ENCODE results near the gene AAMP. TPM values are rescaled to one million over a fixed set of nuclear protein-coding genes. Genes with fewer than 3 reads are reported as not detected.
A peak's percentile ranks its signal among the peaks of the same experiment; 100 is the strongest.

AAMP gene
- total RNA-seq, 2 donors from 2014 or later, result 95.9 to 97.5 TPM

- no peaks in the 10 kb centered on the region for H3K27me3 ChIP-seq (replicated peaks; ENCODE audit: insufficient read depth)
- peak overlapping the region; percentile 96 to 99 for H3K27ac ChIP-seq
- H3K36me3 ChIP-seq, result no peaks in the 10 kb centered on the region
- ATAC-seq (ENCODE audit: insufficient number of reproducible peaks, low FRiP score, low read depth) (no peak), DNase-seq (ENCODE audit: low spot score) (no peak)
- H3K4me1 ChIP-seq (ENCODE audit: control insufficient read depth in 1 of 2, low read depth in 2 of 2), result peaks cover 40 to 61% of the 10 kb centered on the region in 2 donors
- H3K9me3 ChIP-seq, result no peaks in the 10 kb centered on the region
- no peak overlapping the region for H3K4me3 ChIP-seq
- no peak for TF ChIP-seq CTCF (IDR thresholded peaks at IDR 0.05)
Measured at GRCh38 chr2:218296847-218297246, 26.9 kb upstream of the AAMP start.

- no peak for ATAC-seq (ENCODE audit: insufficient number of reproducible peaks, low FRiP score, low read depth)
Measured at GRCh38 chr2:218296200-218296599, 26.3 kb upstream of the AAMP start.

GRCh38 chr2:218295029-218295428 is 25.1 kb upstream of the AAMP start:
- Histone ChIP-seq H3K4me1 (ENCODE audit: control insufficient read depth in 1 of 2, low read depth in 2 of 2) (peaks cover 44 to 75% of the 10 kb centered on the region in 2 donors), H3K9me3 (no peaks in the 10 kb centered on the region), H3K27me3 (replicated peaks; ENCODE audit: insufficient read depth) (no peaks in the 10 kb centered on the region), H3K36me3 (no peaks in the 10 kb centered on the region), H3K27ac (peak overlapping the region; percentile 96 to 99), H3K4me3 (peak overlapping the region; percentile 22)
- ATAC-seq (ENCODE audit: insufficient number of reproducible peaks, low FRiP score, low read depth), result no peak
- TF ChIP-seq CTCF (IDR thresholded peaks at IDR 0.05), result no peak
- DNase-seq (ENCODE audit: low spot score), result no peak

More at GRCh38 chr2:218296200-218296599, 26.3 kb upstream of the AAMP start:
- no peaks in the 10 kb centered on the region for H3K9me3 ChIP-seq
- peaks cover 40 to 63% of the 10 kb centered on the region in 2 donors for H3K4me1 ChIP-seq (ENCODE audit: control insufficient read depth in 1 of 2, low read depth in 2 of 2)
- no peak overlapping the region for H3K4me3 ChIP-seq
- H3K27me3 ChIP-seq (replicated peaks; ENCODE audit: insufficient read depth), result no peaks in the 10 kb centered on the region
- TF ChIP-seq CTCF (IDR thresholded peaks at IDR 0.05), result no peak
- H3K27ac ChIP-seq, result peak overlapping the region; percentile 96 to 99
- H3K36me3 ChIP-seq, result no peaks in the 10 kb centered on the region
- DNase-seq (ENCODE audit: low spot score), result no peak

- no peak for TF ChIP-seq CTCF (IDR thresholded peaks at IDR 0.05)
- Histone ChIP-seq H3K36me3 (no peaks in the 10 kb centered on the region), H3K27ac (peak overlapping the region; percentile 96 to 99), H3K4me1 (ENCODE audit: control insufficient read depth in 1 of 2, low read depth in 2 of 2) (peaks cover 48 to 80% of the 10 kb centered on the region in 2 donors), H3K27me3 (replicated peaks; ENCODE audit: insufficient read depth) (no peaks in the 10 kb centered on the region), H3K4me3 (peak overlapping the region; percentile 22), H3K9me3 (no peaks in the 10 kb centered on the region)
- ATAC-seq (ENCODE audit: insufficient number of reproducible peaks, low FRiP score, low read depth) (no peak), DNase-seq (ENCODE audit: low spot score) (no peak)
Measured at GRCh38 chr2:218294430-218295022, 24.6 kb upstream of the AAMP start.

GRCh38 chr2:218293715-218294429 is 23.9 kb upstream of the AAMP start:
- no peak for DNase-seq (ENCODE audit: low spot score)
- H3K27ac ChIP-seq, result peak overlapping the region; percentile 96 to 99

More at GRCh38 chr2:218293715-218294429, 23.9 kb upstream of the AAMP start:
- Histone ChIP-seq H3K9me3 (no peaks in the 10 kb centered on the region), H3K36me3 (no peaks in the 10 kb centered on the region), H3K27me3 (replicated peaks; ENCODE audit: insufficient read depth) (no peaks in the 10 kb centered on the region), H3K4me1 (ENCODE audit: control insufficient read depth in 1 of 2, low read depth in 2 of 2) (peaks cover 54 to 87% of the 10 kb centered on the region in 2 donors), H3K4me3 (no peak overlapping the region)
- no peak for ATAC-seq (ENCODE audit: insufficient number of reproducible peaks, low FRiP score, low read depth)
- TF ChIP-seq CTCF (IDR thresholded peaks at IDR 0.05), result no peak

Measured in thoracic aorta (tissue), 2 donors.